Astrocyte of the cerebellum (primary cell): ENCODE measurements around the gene SCLY.

ENCODE experiments used
- DNase-seq: peaks from one replicate; pipeline ENCODE4 v3.0.0-alpha.2; 2011; ENCODE audit warnings: low read depth
- H3K4me3 ChIP-seq: 2 replicates; pipeline ENCODE4 v1.5.1; 2011; ENCODE audit warnings: mild to moderate bottlenecking, low read depth, low read length, moderate library complexity
- CTCF ChIP-seq: IDR thresholded peaks from 2 replicates; pipeline ENCODE4 v1.5.1; 2012; ENCODE audit warnings: low read length, low read depth, moderate library complexity, mild to moderate bottlenecking; ENCODE audit errors: missing control alignments
- in situ Hi-C: cut with HindIII; loops from 2 replicates; pipeline ENCODE4 v1.10.0; 2017; ENCODE audit warnings: low sequenced_read_pairs

The SCLY gene

DNA sequence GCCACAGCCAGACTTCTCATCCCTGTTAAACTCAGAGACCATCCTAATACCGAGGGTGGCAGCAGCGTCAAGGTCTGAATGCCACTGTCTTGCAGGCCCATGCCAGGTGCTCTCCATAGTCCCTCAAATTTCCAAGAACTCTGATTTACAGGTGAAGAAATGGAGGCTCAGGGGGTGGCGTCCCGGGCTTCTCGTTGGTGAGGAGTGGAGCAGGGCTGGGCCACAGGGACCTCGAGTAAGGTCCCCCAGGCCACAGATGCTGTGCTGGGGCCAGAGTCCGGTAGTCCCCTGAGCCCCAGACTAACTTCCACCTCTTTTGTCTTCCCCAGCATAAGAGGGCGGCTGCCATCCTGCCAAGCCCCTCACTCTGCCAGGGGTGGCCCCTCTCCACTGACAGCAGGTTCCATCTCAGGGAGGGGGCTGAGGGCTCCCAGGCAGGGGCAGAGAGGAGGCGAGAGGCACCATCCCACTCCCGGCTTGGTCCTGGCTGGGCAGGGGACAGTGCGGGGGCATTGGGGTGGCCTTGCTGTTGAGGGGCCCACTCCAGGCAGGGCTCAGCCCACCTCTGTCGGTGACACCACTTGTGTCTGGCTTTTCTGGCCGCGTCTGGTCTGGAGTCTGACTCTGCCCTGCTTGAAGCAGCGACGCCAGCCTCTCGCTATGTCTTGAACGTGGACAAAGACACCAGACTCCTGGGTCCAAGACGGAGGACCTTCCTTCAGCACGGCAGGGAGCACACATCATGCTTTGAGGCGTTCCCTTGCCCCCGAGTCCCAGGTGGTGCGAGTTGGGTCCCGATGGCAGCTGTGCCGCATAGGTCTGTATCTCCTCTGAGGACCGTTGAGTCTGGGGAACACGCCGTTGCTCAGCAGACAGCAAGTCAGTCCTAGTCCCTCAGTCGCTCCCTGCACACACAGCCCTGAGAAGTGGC, 61.8 kb downstream of the SCLY start:
- H3K4me3 ChIP-seq = no peak overlapping the region
- in situ Hi-C loops = no loop called here
- TF ChIP-seq CTCF = no peak
- DNase-seq = no peak

DNA sequence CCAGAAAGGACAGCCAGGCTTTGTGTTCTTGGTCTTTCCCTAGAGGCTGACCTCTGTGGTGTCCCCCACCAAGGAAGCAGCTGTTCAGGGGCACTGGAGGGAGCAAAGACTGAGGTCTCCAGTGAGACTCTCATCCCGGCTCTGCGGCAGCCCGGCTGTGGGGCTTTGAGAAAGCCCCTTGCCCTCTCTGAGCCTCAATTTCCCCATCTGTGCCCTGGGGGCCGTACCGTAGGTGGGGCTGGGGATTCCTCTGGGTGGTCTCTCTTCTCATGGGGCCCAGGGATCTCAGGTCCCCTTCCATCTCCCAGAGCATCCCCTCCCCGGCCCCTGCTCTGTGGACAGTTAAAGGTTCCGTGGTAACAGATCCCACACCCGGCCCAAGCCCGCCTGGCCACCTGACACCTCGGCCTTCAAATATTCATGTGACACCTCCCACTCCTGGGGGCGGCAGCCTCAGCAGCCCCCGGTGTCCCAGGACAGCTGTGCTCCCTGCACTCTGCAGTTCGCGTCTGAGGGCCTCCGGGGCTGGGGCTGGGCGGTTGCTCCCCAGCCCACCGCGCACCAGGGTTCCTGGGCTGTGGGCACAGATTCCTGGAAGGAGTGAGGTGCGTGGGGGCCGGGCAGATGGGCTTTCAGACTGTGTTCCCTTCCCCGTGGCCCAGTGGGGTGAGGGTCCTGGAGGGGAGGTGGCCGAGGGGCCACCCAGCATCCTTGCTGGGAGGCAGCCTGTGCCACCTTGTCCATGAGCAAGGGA, 62.6 kb downstream of the SCLY start:
- DNase-seq = no peak
- no peak overlapping the region for H3K4me3 ChIP-seq
- no peak for TF ChIP-seq CTCF
- in situ Hi-C loops = no loop called here

DNA sequence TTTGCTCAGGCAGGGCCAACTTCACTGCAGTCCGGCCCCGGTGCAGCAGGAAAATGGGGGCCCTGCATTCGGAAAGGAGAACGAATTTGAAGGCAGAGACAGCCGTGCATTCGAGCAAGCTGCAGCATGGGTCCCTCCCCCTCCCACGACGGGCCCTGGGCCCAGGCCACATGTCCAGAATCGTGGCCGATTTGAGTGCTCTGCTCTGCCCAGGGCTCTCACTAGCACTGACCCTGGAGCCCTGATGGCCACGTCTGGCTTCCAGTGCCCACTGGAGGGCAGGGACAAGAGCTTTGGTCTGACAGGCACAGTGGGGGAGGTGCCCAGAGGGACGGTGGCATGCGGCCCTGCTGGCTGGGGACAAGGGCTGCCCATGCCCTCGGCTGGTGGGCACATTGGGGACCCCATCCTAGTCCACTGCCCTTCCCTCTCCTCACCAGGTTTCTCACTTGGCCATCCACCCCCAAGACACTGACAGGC, 63.2 kb downstream of the SCLY start:
- no peak for DNase-seq
- TF ChIP-seq CTCF = no peak

GRCh38 chr2:238124488-238125126, 63.8 kb downstream of the SCLY start:
- no peak overlapping the region for H3K4me3 ChIP-seq
- in situ Hi-C loops = no loop called here
- DNase-seq = no peak
- no peak for TF ChIP-seq CTCF

More for the DNA sequence above, 63.2 kb downstream of the SCLY start:
- in situ Hi-C loops = no loop called here
- no peak overlapping the region for H3K4me3 ChIP-seq

DNA sequence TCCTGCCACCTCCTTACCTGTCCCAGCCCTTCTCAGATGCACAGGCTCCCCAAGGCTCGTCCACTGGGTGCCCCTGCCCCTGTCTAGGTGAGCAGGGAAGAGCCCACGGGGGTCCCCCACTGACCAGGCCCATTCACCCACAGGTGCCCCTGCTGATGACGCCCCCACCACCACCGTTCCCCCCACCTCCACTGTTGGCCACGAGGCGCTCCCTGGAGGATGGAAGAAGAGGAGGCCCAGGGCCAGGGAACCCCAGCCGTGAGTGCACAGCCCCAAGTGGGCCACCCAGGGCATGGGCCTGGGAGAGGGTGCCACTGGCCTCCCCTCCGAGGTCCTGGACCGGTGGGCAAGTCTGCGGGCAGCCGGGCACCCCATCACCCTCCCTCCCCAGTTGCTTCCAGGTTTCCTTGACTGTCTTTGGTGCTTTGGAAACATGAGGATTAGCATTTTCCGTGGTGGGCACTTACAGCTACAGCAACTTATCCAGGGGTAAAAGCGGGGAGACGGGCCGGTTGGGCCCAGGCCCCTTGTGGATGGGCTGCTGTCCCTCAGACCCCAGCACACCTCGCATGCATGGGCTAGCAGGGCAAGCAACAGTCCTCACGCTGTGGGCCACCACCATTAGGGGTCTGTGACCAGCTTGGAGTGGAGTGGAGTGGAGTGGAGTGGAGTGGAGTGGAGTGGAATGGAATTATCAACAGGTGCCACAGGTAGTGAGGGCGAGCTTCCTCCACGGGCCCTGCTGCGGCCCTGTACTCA, 64.5 kb downstream of the SCLY start:
- no peak for TF ChIP-seq CTCF
- in situ Hi-C loops = no loop called here

More for the DNA sequence above, 64.5 kb downstream of the SCLY start:
- no peak overlapping the region for H3K4me3 ChIP-seq
- DNase-seq = no peak
